Liver (tissue), 2 donors: ENCODE data around the gene UBE2E2.

Experiments used
- TAF1 ChIP-seq: conservative IDR thresholded peaks from 2 replicates; pipeline ENCODE4 v1.6.1; 2016; ENCODE audit warnings: antibody characterized with exemption, mild to moderate bottlenecking
- YY1 ChIP-seq: IDR thresholded peaks from 2 replicates; pipeline ENCODE4 v1.6.1; 2016; ENCODE audit warnings: antibody characterized with exemption, mild to moderate bottlenecking
- donor health status: healthy.

DNA sequence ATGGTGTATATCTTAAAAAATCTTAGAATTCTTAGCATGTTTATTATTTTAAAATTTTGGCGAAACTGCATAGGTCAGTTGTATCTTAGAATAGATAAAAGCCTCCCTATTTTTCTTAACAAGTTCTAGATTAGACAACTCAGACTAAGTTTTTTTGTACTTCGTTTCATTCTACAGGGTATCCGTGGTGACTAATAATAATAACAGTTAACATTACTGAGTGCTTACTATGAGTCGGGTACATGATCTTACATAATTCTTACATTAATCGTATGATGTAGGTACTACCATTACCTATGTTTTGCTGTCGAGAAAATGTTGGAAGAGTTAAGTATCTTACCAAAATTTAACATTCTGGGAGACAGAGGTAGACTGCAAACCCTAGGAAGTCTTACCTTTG is 60.7 kb downstream of the UBE2E2 start:
- TF ChIP-seq TAF1 (no peak), YY1 (no peak)
